Keratinocyte (primary cell): ENCODE measurements around the gene PRKCA. TPM values are rescaled to one million over a fixed set of nuclear protein-coding genes. Genes with fewer than 3 reads are reported as not detected.

Experiments used
- DNase-seq: peaks from one replicate; pipeline ENCODE4 v3.0.0-alpha.2; 2011; ENCODE audit warnings: low read depth, missing footprints, low spot score
- FAIRE-seq: peaks from 2 replicates; lab custom pipeline; 2011; peaks lifted over from hg19 to GRCh38; lab: Jason Lieb, UNC
- H2AFZ ChIP-seq: 2 replicates; pipeline ENCODE4 v1.6.0; 2012; ENCODE audit warnings: low read length, control low read depth, inconsistent platforms; ENCODE audit not compliant: control insufficient read depth
- H3K27ac ChIP-seq: 2 replicates; pipeline ENCODE4 v1.5.1; 2011; ENCODE audit warnings: low read length; ENCODE audit not compliant: control insufficient read depth, insufficient read depth
- H3K27me3 ChIP-seq: 3 replicates; pipeline ENCODE4 v1.6.0; 2011; ENCODE audit warnings: low read length; ENCODE audit not compliant: control insufficient read depth, insufficient read depth; ENCODE audit errors: extremely low read depth
- H3K36me3 ChIP-seq, 2 experiments: 2 replicates in 1 of 2; 3 replicates in 1 of 2; pipeline ENCODE4 v1.5.1; 2011; ENCODE audit warnings: low read length in 2 of 2, mild to moderate bottlenecking in 1 of 2; ENCODE audit not compliant: control insufficient read depth in 2 of 2, insufficient read depth in 2 of 2; ENCODE audit errors: extremely low read depth in 1 of 2
- H3K4me1 ChIP-seq: 3 replicates; pipeline ENCODE4 v1.5.1; 2011; ENCODE audit warnings: low read length; ENCODE audit not compliant: control insufficient read depth, insufficient read depth; ENCODE audit errors: extremely low read depth
- H3K4me2 ChIP-seq: 3 replicates; pipeline ENCODE4 v1.6.0; 2011; ENCODE audit warnings: low read depth, low read length; ENCODE audit not compliant: control insufficient read depth, insufficient read depth; ENCODE audit errors: extremely low read depth
- H3K4me3 ChIP-seq, 3 experiments: fragments of 200-600 bp in 1 of 3; sonication (generic) in 1 of 3; 2 replicates in 2 of 3; 3 replicates in 1 of 3; pipeline ENCODE4 v1.5.1; 2011 to 2016; ENCODE audit warnings: low read length in 3 of 3, mild to moderate bottlenecking in 3 of 3, control low read depth in 2 of 3, inconsistent platforms in 1 of 3, low read depth in 1 of 3, mixed read lengths in 1 of 3, mixed run types in 1 of 3, moderate library complexity in 1 of 3; ENCODE audit not compliant: control insufficient read depth in 2 of 3, insufficient read depth in 2 of 3; ENCODE audit errors: extremely low read depth in 1 of 3
- H3K79me2 ChIP-seq: 2 replicates; pipeline ENCODE4 v1.6.0; 2012; ENCODE audit warnings: low read length; ENCODE audit not compliant: control insufficient read depth, insufficient read depth
- H3K9ac ChIP-seq: 3 replicates; pipeline ENCODE4 v1.6.0; 2011; ENCODE audit warnings: low read length; ENCODE audit not compliant: control insufficient read depth, insufficient read depth; ENCODE audit errors: extremely low read depth
- H3K9me1 ChIP-seq: 3 replicates; pipeline ENCODE4 v1.6.0; 2011; ENCODE audit warnings: low read length; ENCODE audit not compliant: control insufficient read depth, insufficient read depth; ENCODE audit errors: extremely low read depth
- H3K9me3 ChIP-seq: 2 replicates; pipeline ENCODE4 v1.5.1; 2012; ENCODE audit warnings: low read depth, low read length; ENCODE audit not compliant: control insufficient read depth
- H4K20me1 ChIP-seq: 3 replicates; pipeline ENCODE4 v1.6.0; 2011; ENCODE audit warnings: low read length; ENCODE audit not compliant: control insufficient read depth, insufficient read depth; ENCODE audit errors: extremely low read depth
- CTCF ChIP-seq, 3 experiments: IDR thresholded peaks in 1 of 3; conservative IDR thresholded peaks in 1 of 3; optimal IDR thresholded peaks in 1 of 3; 2 replicates in 2 of 3; 3 replicates in 1 of 3; pipeline versions ENCODE3 to v1.5.1; 2011; ENCODE audit warnings: low read length in 3 of 3, mild to moderate bottlenecking in 3 of 3, moderate library complexity in 2 of 3, control low read depth in 1 of 3, inconsistent platforms in 1 of 3; ENCODE audit not compliant: insufficient read depth in 2 of 3; ENCODE audit errors: extremely low read depth in 1 of 3
- EZH2 ChIP-seq: IDR thresholded peaks from one replicate; pipeline ENCODE4 v1.6.1; 2012; ENCODE audit warnings: inconsistent platforms, mild to moderate bottlenecking, low read length, moderate library complexity
- dilution Hi-C: fragments of 300-500 bp; cut with MboI; formaldehyde crosslinking; loops from one replicate; pipeline ENCODE4 v1.7.0; 2020; ENCODE audit warnings: low sequenced_read_pairs; ENCODE audit not compliant: extremely low pct_ligation_motif_present
- polyA plus RNA-seq, 5 experiments: library from polyadenylated mRNA; depleted of rRNA in 3 of 5; stranded (reverse) in 3 of 5; stranded (forward) in 1 of 5; unstranded in 1 of 5; fragments of >200 nt; gene quantifications; 1 replicate in 1 of 5; 2 replicates in 3 of 5; 3 replicates in 1 of 5; pipeline versions ENCODE4 v1.2.1 to v1.2.3, GENCODE V29; 2011 to 2012; ENCODE audit warnings: missing spikeins in 2 of 5, low read depth in 1 of 5, low replicate concordance in 1 of 5

The PRKCA gene
- polyA plus RNA-seq, 1 donor (not counting 4 experiments of a cell fraction or from before 2014, with no cell fraction given), result 3.6 TPM

- Histone ChIP-seq H3K79me2 (no peaks in the 10 kb centered on the region), H3K9me3 (peaks cover 2% of the 10 kb centered on the region), H3K4me2 (peak overlapping the region; percentile 14), H4K20me1 (no peaks in the 10 kb centered on the region), H3K27me3 (no peaks in the 10 kb centered on the region), H2AFZ (no peak overlapping the region), H3K27ac (peak overlapping the region; percentile 57), H3K4me1 (peaks cover 41% of the 10 kb centered on the region), H3K36me3 (no peaks in the 10 kb centered on the region), H3K9me1 (no peaks in the 10 kb centered on the region), H3K9ac (no peak overlapping the region), H3K4me3 (no peak overlapping the region)
- TF ChIP-seq CTCF (optimal IDR thresholded peaks at IDR 0.05 in 1 of 3, IDR thresholded peaks at IDR 0.05 in 1 of 3, conservative IDR thresholded peaks at IDR 0.05 in 1 of 3; ENCODE audit: extremely low read depth in 1 of 3, insufficient read depth in 2 of 3, low read length in 3 of 3) (no peak), EZH2 (no peak)
- dilution Hi-C loops, result no loop called here
- FAIRE-seq (peak; percentile 87), DNase-seq (no peak)
Measured at GRCh38 chr17:66459811-66460270, 157.4 kb downstream of the PRKCA start.

GRCh38 chr17:66460558-66460957 is 158.1 kb downstream of the PRKCA start:
- no peaks in the 10 kb centered on the region for H3K79me2 ChIP-seq
- no peak for TF ChIP-seq CTCF (optimal IDR thresholded peaks at IDR 0.05 in 1 of 3, IDR thresholded peaks at IDR 0.05 in 1 of 3, conservative IDR thresholded peaks at IDR 0.05 in 1 of 3; ENCODE audit: extremely low read depth in 1 of 3, insufficient read depth in 2 of 3, low read length in 3 of 3)
- TF ChIP-seq EZH2, result no peak
- H3K4me1 ChIP-seq, result peaks cover 41% of the 10 kb centered on the region
- H3K36me3 ChIP-seq, result no peaks in the 10 kb centered on the region
- peak overlapping the region; percentile 19 for H3K9ac ChIP-seq
- H3K9me3 ChIP-seq, result peaks cover 2% of the 10 kb centered on the region
- no peaks in the 10 kb centered on the region for H3K27me3 ChIP-seq
- no peaks in the 10 kb centered on the region for H3K9me1 ChIP-seq
- peak overlapping the region; percentile 36 for H3K27ac ChIP-seq
- dilution Hi-C loops, result no loop called here
- FAIRE-seq (no peak), DNase-seq (no peak)
- H3K4me3 ChIP-seq, result no peak overlapping the region
- peak overlapping the region; percentile 51 for H2AFZ ChIP-seq
- H3K4me2 ChIP-seq, result peak overlapping the region; percentile 14
- H4K20me1 ChIP-seq, result no peaks in the 10 kb centered on the region
